H1 (cell line): ENCODE measurements around the gene ATF7. TPM values are rescaled to one million over a fixed set of nuclear protein-coding genes. Genes with fewer than 3 reads are reported as not detected.

Source experiments
- CTCF ChIA-PET: fragments of 300-600 bp; sonication (Branson Sonifier 250); formaldehyde crosslinking; loops from one replicate; lab custom pipeline; 2021; ENCODE audit not compliant: partially characterized antibody; lab: Charles Lee
- POLR2A ChIA-PET: fragments of 300-600 bp; sonication (Branson Sonifier 250); formaldehyde crosslinking; loops from one replicate; lab custom pipeline; 2021; ENCODE audit warnings: inconsistent platforms; ENCODE audit not compliant: partially characterized antibody; lab: Charles Lee
- DNase-seq, 2 experiments: peaks; one replicate each; pipeline versions ENCODE4 v3.0.0 to v3.0.0-alpha.2; 2010 to 2022; ENCODE audit warnings: low spot score in 2 of 2, low read depth in 1 of 2, mixed read lengths in 1 of 2
- FAIRE-seq: peaks from 2 replicates; lab custom pipeline; 2011; peaks lifted over from hg19 to GRCh38; lab: Jason Lieb, UNC
- H2AFZ ChIP-seq: 2 replicates; pipeline ENCODE4 v1.8.1; 2012; ENCODE audit warnings: low read length, inconsistent platforms
- H2AK5ac ChIP-seq: 2 replicates; pipeline ENCODE4 v1.6.1; 2013; ENCODE audit warnings: low read depth, low read length
- H2BK120ac ChIP-seq: replicated peaks from 2 replicates; pipeline ENCODE3; 2013; ENCODE audit warnings: low read depth, low read length, inconsistent platforms
- H2BK12ac ChIP-seq: 2 replicates; pipeline ENCODE4 v1.6.1; 2013; ENCODE audit warnings: low read depth, low read length
- H2BK15ac ChIP-seq: 2 replicates; pipeline ENCODE4 v1.6.1; 2013; ENCODE audit warnings: low read length
- H2BK20ac ChIP-seq: 2 replicates; pipeline ENCODE4 v1.6.1; 2013; ENCODE audit warnings: low read length
- H2BK5ac ChIP-seq: 2 replicates; pipeline ENCODE4 v1.6.1; 2013; ENCODE audit warnings: low read depth, low read length
- H3K14ac ChIP-seq: 2 replicates; pipeline ENCODE4 v1.6.1; 2013; ENCODE audit warnings: inconsistent platforms; ENCODE audit not compliant: insufficient read length
- H3K18ac ChIP-seq: 2 replicates; pipeline ENCODE4 v1.6.1; 2013; ENCODE audit warnings: low read length; ENCODE audit errors: extremely low read depth
- H3K23ac ChIP-seq: 2 replicates; pipeline ENCODE4 v1.6.1; 2013; ENCODE audit warnings: inconsistent platforms; ENCODE audit not compliant: insufficient read length
- H3K23me2 ChIP-seq: 2 replicates; pipeline ENCODE4 v1.6.1; 2013; ENCODE audit warnings: low read depth, low read length
- H3K27ac ChIP-seq: 2 replicates; pipeline ENCODE4 v1.6.1; 2011; ENCODE audit warnings: low read depth, low read length, inconsistent platforms
- H3K27me3 ChIP-seq, 4 experiments: replicated peaks in 1 of 4; 1 replicate in 1 of 4; 2 replicates in 3 of 4; pipeline versions ENCODE4 v1.6.1 to v1.8.1; 2011 to 2013; ENCODE audit warnings: low read length in 3 of 4, mild to moderate bottlenecking in 3 of 4, inconsistent platforms in 2 of 4, mixed read lengths in 2 of 4, moderate library complexity in 1 of 4; ENCODE audit not compliant: control insufficient read depth in 3 of 4, insufficient read depth in 3 of 4; ENCODE audit errors: extremely low read depth in 1 of 4
- H3K36me3 ChIP-seq, 4 experiments: 2 replicates each; pipeline versions ENCODE4 v1.6.1 to v1.8.1; 2011 to 2013; ENCODE audit warnings: mild to moderate bottlenecking in 4 of 4, low read length in 3 of 4, moderate library complexity in 2 of 4, control low read depth in 1 of 4, inconsistent platforms in 1 of 4; ENCODE audit not compliant: insufficient read depth in 4 of 4, control insufficient read depth in 2 of 4
- H3K4ac ChIP-seq: replicated peaks from 2 replicates; pipeline ENCODE3; 2013; ENCODE audit warnings: low read length, low read depth, mixed read lengths, inconsistent platforms; ENCODE audit not compliant: insufficient read length
- H3K4me1 ChIP-seq, 4 experiments: replicated peaks in 1 of 4; 1 replicate in 1 of 4; 2 replicates in 3 of 4; pipeline versions ENCODE4 v1.6.1 to v1.8.1; 2011 to 2013; ENCODE audit warnings: low read length in 3 of 4, inconsistent platforms in 2 of 4, mixed read lengths in 1 of 4; ENCODE audit not compliant: insufficient read depth in 4 of 4, control insufficient read depth in 3 of 4
- H3K4me2 ChIP-seq, 2 experiments: 2 replicates each; pipeline versions ENCODE4 v1.6.1 to v1.8.1; 2011 to 2013; ENCODE audit warnings: low read depth in 2 of 2, low read length in 2 of 2, control low read depth in 1 of 2, inconsistent platforms in 1 of 2, mild to moderate bottlenecking in 1 of 2; ENCODE audit not compliant: insufficient read depth in 1 of 2
- H3K4me3 ChIP-seq, 4 experiments: fragments of 200-600, 300-600 bp in 1 of 4; sonication (generic), shearing (Covaris generic), sonication (Bioruptor Twin) in 1 of 4; 2 replicates each; pipeline versions ENCODE4 v1.5.1 to v1.8.1; 2011 to 2016; ENCODE audit warnings: low read length in 4 of 4, low read depth in 3 of 4, control low read depth in 2 of 4, inconsistent platforms in 2 of 4, mild to moderate bottlenecking in 2 of 4, mixed read lengths in 1 of 4, moderate library complexity in 1 of 4; ENCODE audit not compliant: insufficient read depth in 2 of 4; ENCODE audit errors: extremely low read depth in 1 of 4
- H3K56ac ChIP-seq: replicated peaks from 2 replicates; pipeline ENCODE3; 2013; ENCODE audit warnings: low read depth, mild to moderate bottlenecking, mixed read lengths, low read length, inconsistent platforms; ENCODE audit not compliant: insufficient read length
- H3K79me1 ChIP-seq: 2 replicates; pipeline ENCODE4 v1.6.1; 2013; ENCODE audit warnings: low read depth, low read length, control low read depth
- H3K79me2 ChIP-seq, 2 experiments: 2 replicates each; pipeline versions ENCODE4 v1.6.1 to v1.8.1; 2012 to 2013; ENCODE audit warnings: low read length in 2 of 2, mild to moderate bottlenecking in 2 of 2, inconsistent platforms in 1 of 2; ENCODE audit not compliant: insufficient read depth in 2 of 2, control insufficient read depth in 1 of 2
- H3K9ac ChIP-seq, 4 experiments: replicated peaks in 1 of 4; 1 replicate in 1 of 4; 2 replicates in 3 of 4; pipeline versions ENCODE4 v1.6.1 to v1.8.1; 2011 to 2013; ENCODE audit warnings: low read depth in 3 of 4, low read length in 3 of 4, control low read depth in 2 of 4, mild to moderate bottlenecking in 2 of 4, moderate library complexity in 2 of 4, inconsistent platforms in 1 of 4; ENCODE audit errors: extremely low read depth in 1 of 4
- H3K9me3 ChIP-seq, 2 experiments: 2 replicates each; pipeline versions ENCODE4 v1.6.1 to v1.8.1; 2012 to 2013; ENCODE audit warnings: mild to moderate bottlenecking in 2 of 2, moderate library complexity in 2 of 2, control low read depth in 1 of 2, inconsistent platforms in 1 of 2, low read depth in 1 of 2, low read length in 1 of 2, mixed read lengths in 1 of 2; ENCODE audit not compliant: insufficient read depth in 2 of 2
- H4K20me1 ChIP-seq, 2 experiments: replicated peaks in 1 of 2; 2 replicates each; pipeline versions ENCODE3 to v1.8.1; 2011 to 2013; ENCODE audit warnings: inconsistent platforms in 2 of 2, low read length in 2 of 2, mild to moderate bottlenecking in 1 of 2; ENCODE audit not compliant: insufficient read depth in 2 of 2, control insufficient read depth in 1 of 2
- H4K5ac ChIP-seq: 2 replicates; pipeline ENCODE4 v1.6.1; 2013; ENCODE audit warnings: low read length, low read depth, mixed read lengths, inconsistent platforms; ENCODE audit not compliant: insufficient read length
- H4K8ac ChIP-seq: 2 replicates; pipeline ENCODE4 v1.8.0; 2013; ENCODE audit warnings: mild to moderate bottlenecking, moderate library complexity, low read length, inconsistent platforms; ENCODE audit not compliant: insufficient read depth; ENCODE audit errors: extremely low read depth
- H4K91ac ChIP-seq: replicated peaks from 2 replicates; pipeline ENCODE3; 2013; ENCODE audit warnings: low read length, mixed read lengths, inconsistent platforms; ENCODE audit not compliant: insufficient read length
- CEBPB ChIP-seq: IDR thresholded peaks from 2 replicates; pipeline ENCODE4 v1.6.1; 2012; ENCODE audit warnings: low read depth, low read length
- GABPA ChIP-seq: IDR thresholded peaks from 2 replicates; pipeline ENCODE4 v1.6.1; 2011; ENCODE audit warnings: mild to moderate bottlenecking, low read length, moderate library complexity, borderline replicate concordance; ENCODE audit not compliant: insufficient read depth
- KDM4A ChIP-seq: IDR thresholded peaks from one replicate; pipeline ENCODE4 v1.7.1; 2012; ENCODE audit warnings: low read depth, mild to moderate bottlenecking, moderate library complexity, low read length, inconsistent platforms; ENCODE audit not compliant: severe bottlenecking
- MAFK ChIP-seq: IDR thresholded peaks from 2 replicates; pipeline ENCODE4 v1.6.1; 2012; ENCODE audit warnings: low read depth, mild to moderate bottlenecking, improper control_type of control experiment, low read length
- PHF8 ChIP-seq: fragments of 200-600 bp; sonication (generic); conservative IDR thresholded peaks from 2 replicates; pipeline ENCODE4 v1.7.1; 2012; ENCODE audit warnings: low read depth, mild to moderate bottlenecking, inconsistent platforms, low read length, moderate library complexity
- POU5F1 ChIP-seq: IDR thresholded peaks from 2 replicates; pipeline ENCODE4 v1.6.1; 2011; ENCODE audit warnings: low read depth, mild to moderate bottlenecking, low read length, moderate library complexity
- RFX5 ChIP-seq: IDR thresholded peaks from 2 replicates; pipeline ENCODE4 v1.6.1; 2011; ENCODE audit warnings: low read depth, low read length, improper control_type of control experiment, borderline replicate concordance
- RXRA ChIP-seq: IDR thresholded peaks from 2 replicates; pipeline ENCODE4 v1.6.1; 2011; ENCODE audit warnings: low read depth, mild to moderate bottlenecking, low read length, moderate library complexity; ENCODE audit not compliant: insufficient read depth
- SIN3A ChIP-seq, 2 experiments: IDR thresholded peaks in 1 of 2; conservative IDR thresholded peaks in 1 of 2; 2 replicates each; pipeline ENCODE4 v1.6.1; 2011 to 2012; ENCODE audit warnings: low read length in 2 of 2, improper control_type of control experiment in 1 of 2, low read depth in 1 of 2, mild to moderate bottlenecking in 1 of 2
- TAF7 ChIP-seq: optimal IDR thresholded peaks from 2 replicates; pipeline ENCODE3; 2011; ENCODE audit warnings: low read depth, mild to moderate bottlenecking, inconsistent platforms, low read length, moderate library complexity, borderline replicate concordance
- WGBS, 2 experiments: shearing (Covaris generic) in 1 of 2; methylation state at CpG; one replicate each; pipeline versions ENCODE4 v1.1.6 to v1.1.7; 2013 to 2015; ENCODE audit warnings: low lambda C conversion rate in 2 of 2, mixed read lengths in 2 of 2, inconsistent platforms in 1 of 2, low coverage in 1 of 2, missing lambda C conversion rate in 1 of 2; ENCODE audit not compliant: insufficient replicate concordance in 2 of 2, insufficient coverage in 1 of 2, insufficient read length in 1 of 2; ENCODE audit errors: extremely low coverage in 1 of 2, missing lambda C conversion rate in 1 of 2; 5-methylcytosine and 5-hydroxymethylcytosine counted together
- polyA plus RNA-seq, 7 experiments: library from polyadenylated mRNA; depleted of rRNA in 3 of 7; stranded (reverse) in 5 of 7; unstranded in 2 of 7; fragments of >200 nt in 5 of 7; fragments of 200-250 nt in 2 of 7; gene quantifications; 1 replicate in 5 of 7; 2 replicates in 1 of 7; 4 replicates in 1 of 7; pipeline versions ENCODE4 v1.2.1 to v1.2.3, GENCODE V29; 2011 to 2013; ENCODE audit warnings: missing spikeins in 2 of 7, mixed read lengths in 2 of 7
- total RNA-seq: library from RNA; stranded (reverse); fragmentation: NEBNext Ultra II Directional; extraction: Animal tissue kit (Norgen Biotek cat#: 25700); gene quantifications from 2 replicates; pipeline ENCODE4 v1.2.1, GENCODE V29; 2021
- TF ChIP-seq, protein P1 (sequence below), 3 experiments: IDR thresholded peaks; 1 replicate in 2 of 3; 2 replicates in 1 of 3; pipeline versions ENCODE4 v1.5.1 to v1.6.1; 2011; ENCODE audit warnings: low read length in 3 of 3, mild to moderate bottlenecking in 3 of 3, inconsistent platforms in 2 of 3, low read depth in 1 of 3, moderate library complexity in 1 of 3; ENCODE audit not compliant: insufficient read depth in 1 of 3; ENCODE audit errors: control extremely low read depth in 1 of 3

The ATF7 gene
- total and polyA plus RNA-seq, 2 of the 8 experiments (the other 6 are each of a cell fraction or from before 2014, with no cell fraction given) = 10.1 to 16.6 TPM

DNA sequence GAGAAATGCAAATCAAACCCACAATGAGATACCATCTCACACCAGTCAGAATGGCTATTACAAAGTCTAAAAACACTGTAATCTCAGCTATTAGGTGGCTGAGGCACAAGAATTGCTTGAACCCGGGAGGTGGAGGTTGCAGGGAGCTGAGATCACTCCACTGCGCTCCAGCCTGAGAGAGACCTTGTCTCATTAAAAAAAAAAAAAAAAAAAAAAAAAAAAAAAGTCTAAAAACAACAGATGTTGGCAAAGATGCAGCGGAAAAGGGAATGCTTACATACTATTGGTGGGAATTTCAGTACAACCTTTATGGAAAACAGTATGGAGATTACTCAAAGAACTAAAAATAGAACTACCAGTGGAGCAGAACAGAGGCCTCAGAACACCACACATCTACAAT lies 19.0 kb upstream of the ATF7 start:
- no peaks in the 10 kb centered on the region for H3K79me2 ChIP-seq
- TF ChIP-seq, protein P1, sequence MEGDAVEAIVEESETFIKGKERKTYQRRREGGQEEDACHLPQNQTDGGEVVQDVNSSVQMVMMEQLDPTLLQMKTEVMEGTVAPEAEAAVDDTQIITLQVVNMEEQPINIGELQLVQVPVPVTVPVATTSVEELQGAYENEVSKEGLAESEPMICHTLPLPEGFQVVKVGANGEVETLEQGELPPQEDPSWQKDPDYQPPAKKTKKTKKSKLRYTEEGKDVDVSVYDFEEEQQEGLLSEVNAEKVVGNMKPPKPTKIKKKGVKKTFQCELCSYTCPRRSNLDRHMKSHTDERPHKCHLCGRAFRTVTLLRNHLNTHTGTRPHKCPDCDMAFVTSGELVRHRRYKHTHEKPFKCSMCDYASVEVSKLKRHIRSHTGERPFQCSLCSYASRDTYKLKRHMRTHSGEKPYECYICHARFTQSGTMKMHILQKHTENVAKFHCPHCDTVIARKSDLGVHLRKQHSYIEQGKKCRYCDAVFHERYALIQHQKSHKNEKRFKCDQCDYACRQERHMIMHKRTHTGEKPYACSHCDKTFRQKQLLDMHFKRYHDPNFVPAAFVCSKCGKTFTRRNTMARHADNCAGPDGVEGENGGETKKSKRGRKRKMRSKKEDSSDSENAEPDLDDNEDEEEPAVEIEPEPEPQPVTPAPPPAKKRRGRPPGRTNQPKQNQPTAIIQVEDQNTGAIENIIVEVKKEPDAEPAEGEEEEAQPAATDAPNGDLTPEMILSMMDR (IDR thresholded peaks at IDR 0.05; ENCODE audit: control extremely low read depth in 1 of 3, insufficient read depth in 1 of 3, low read depth in 1 of 3, low read length in 3 of 3) = no peak
- no peak for TF ChIP-seq PHF8
- no peak for TF ChIP-seq TAF7
- no peak for TF ChIP-seq KDM4A
- no peak for TF ChIP-seq CEBPB
- no peak for TF ChIP-seq RXRA
- no peak for TF ChIP-seq GABPA
- no peak for TF ChIP-seq SIN3A (conservative IDR thresholded peaks at IDR 0.05 in 1 of 2, IDR thresholded peaks at IDR 0.05 in 1 of 2; ENCODE audit: low read depth in 1 of 2, low read length in 2 of 2)
- TF ChIP-seq POU5F1 = no peak
- no peak for TF ChIP-seq MAFK
- no peak for TF ChIP-seq RFX5

More for the DNA sequence above, 19.0 kb upstream of the ATF7 start:
- CTCF ChIA-PET = no interaction called here
- H3K18ac ChIP-seq = no peak overlapping the region
- no peak overlapping the region for H2BK15ac ChIP-seq
- H4K8ac ChIP-seq = no peak overlapping the region
- no peak overlapping the region for H3K14ac ChIP-seq
- no peaks in the 10 kb centered on the region for H3K23me2 ChIP-seq
- POLR2A ChIA-PET = interaction anchor here (1.4 kb wide), 1 partner anchor 11 kb away, joined by 4 read pairs; no protein-coding TSS in a partner anchor
- H4K91ac ChIP-seq = no peak overlapping the region
- no peaks in the 10 kb centered on the region for H3K9me3 ChIP-seq
- no peak overlapping the region for H2BK12ac ChIP-seq
- H3K4ac ChIP-seq = no peak overlapping the region
- H3K36me3 ChIP-seq = no peaks in the 10 kb centered on the region
- no peak overlapping the region for H4K5ac ChIP-seq
- H3K23ac ChIP-seq = no peak overlapping the region
- H3K56ac ChIP-seq = no peak overlapping the region
- WGBS, 2 experiments = 75% methylated on average over 2 of the region's 3 CpGs; no CpG with 5 or more reads in 1 of the 2 experiments
- H3K4me1 ChIP-seq = no peaks in the 10 kb centered on the region
- H4K20me1 ChIP-seq = no peaks in the 10 kb centered on the region
- no peak overlapping the region for H2BK120ac ChIP-seq
- H2BK5ac ChIP-seq = no peak overlapping the region
- FAIRE-seq (no peak), DNase-seq (no peak)
- H3K79me1 ChIP-seq = no peaks in the 10 kb centered on the region
- H2AK5ac ChIP-seq = no peak overlapping the region
- H2BK20ac ChIP-seq = no peak overlapping the region
- H2AFZ ChIP-seq = no peak overlapping the region
- no peak overlapping the region for H3K4me2 ChIP-seq
- H3K4me3 ChIP-seq = no peak overlapping the region
- no peak overlapping the region for H3K27ac ChIP-seq
- no peak overlapping the region for H3K9ac ChIP-seq
- H3K27me3 ChIP-seq = no peaks in the 10 kb centered on the region
